ENCODE data around the gene TFIP11. TPM values are rescaled to one million over a fixed set of nuclear protein-coding genes. Genes with fewer than 3 reads are reported as not detected.

The TFIP11 gene
- total RNA-seq, 2 donors from 2014 or later: 15.4 TPM

GRCh38 chr22:26524870-26525269, 12.6 kb upstream of the TFIP11 start:
- no peak for TF ChIP-seq CTCF (IDR thresholded peaks at IDR 0.05)
- peaks cover 11% of the 10 kb centered on the region for H3K36me3 ChIP-seq
- H3K9me3 ChIP-seq: no peaks in the 10 kb centered on the region
- DNase-seq (ENCODE audit: low spot score): no peak
- no peak overlapping the region for H3K4me3 ChIP-seq
- H3K27ac ChIP-seq: peak overlapping the region; percentile 38 to 89
- no peaks in the 10 kb centered on the region for H3K27me3 ChIP-seq
- H3K4me1 ChIP-seq: peaks cover 0 to 16% of the 10 kb centered on the region in 2 donors

- Histone ChIP-seq H3K4me3 (no peak overlapping the region), H3K36me3 (peaks cover 11% of the 10 kb centered on the region), H3K9me3 (no peaks in the 10 kb centered on the region), H3K27me3 (no peaks in the 10 kb centered on the region), H3K4me1 (peaks cover 0 to 11% of the 10 kb centered on the region in 2 donors), H3K27ac (no peak overlapping the region)
- TF ChIP-seq CTCF (IDR thresholded peaks at IDR 0.05): no peak
- no peak for DNase-seq (ENCODE audit: low spot score)
Observed at GRCh38 chr22:26522592-26522991, 10.3 kb upstream of the TFIP11 start.

GRCh38 chr22:26522012-26522411, 9.7 kb upstream of the TFIP11 start:
- H3K36me3 ChIP-seq: peaks cover 11% of the 10 kb centered on the region
- TF ChIP-seq CTCF (IDR thresholded peaks at IDR 0.05): no peak
- no peaks in the 10 kb centered on the region for H3K27me3 ChIP-seq
- peaks cover 0 to 6% of the 10 kb centered on the region in 2 donors for H3K4me1 ChIP-seq
- DNase-seq (ENCODE audit: low spot score): no peak
- no peak overlapping the region for H3K27ac ChIP-seq
- no peak overlapping the region for H3K4me3 ChIP-seq
- no peaks in the 10 kb centered on the region for H3K9me3 ChIP-seq

- no peak for DNase-seq (ENCODE audit: low spot score)
- Histone ChIP-seq H3K9me3 (no peaks in the 10 kb centered on the region), H3K4me1 (peaks cover 0 to 14% of the 10 kb centered on the region in 2 donors), H3K27ac (no peak overlapping the region), H3K27me3 (no peaks in the 10 kb centered on the region), H3K36me3 (no peaks in the 10 kb centered on the region), H3K4me3 (no peak overlapping the region)
- no peak for TF ChIP-seq CTCF (IDR thresholded peaks at IDR 0.05)
Observed at GRCh38 chr22:26517429-26517828, 5.2 kb upstream of the TFIP11 start.

- no peaks in the 10 kb centered on the region for H3K36me3 ChIP-seq
- peaks cover 0 to 18% of the 10 kb centered on the region in 2 donors for H3K4me1 ChIP-seq
- TF ChIP-seq CTCF (IDR thresholded peaks at IDR 0.05): no peak
- H3K4me3 ChIP-seq: no peak overlapping the region
- no peaks in the 10 kb centered on the region for H3K27me3 ChIP-seq
- DNase-seq (ENCODE audit: low spot score): no peak
- H3K9me3 ChIP-seq: no peaks in the 10 kb centered on the region
- no peak overlapping the region for H3K27ac ChIP-seq
Observed at GRCh38 chr22:26516503-26516902, 4.2 kb upstream of the TFIP11 start.

GRCh38 chr22:26515931-26516330, 3.7 kb upstream of the TFIP11 start:
- Histone ChIP-seq H3K27ac (no peak overlapping the region), H3K27me3 (no peaks in the 10 kb centered on the region)

More at GRCh38 chr22:26515931-26516330, 3.7 kb upstream of the TFIP11 start:
- Histone ChIP-seq H3K4me3 (no peak overlapping the region), H3K9me3 (no peaks in the 10 kb centered on the region), H3K4me1 (peaks cover 0 to 24% of the 10 kb centered on the region in 2 donors), H3K36me3 (no peaks in the 10 kb centered on the region)
- no peak for TF ChIP-seq CTCF (IDR thresholded peaks at IDR 0.05)
- DNase-seq (ENCODE audit: low spot score): no peak

Measured in right atrium auricular region (tissue), 2 donors.